Left hindlimb (tissue), 1 donor: ENCODE results near the gene AHDC1.
A peak's percentile ranks its signal among the peaks of the same experiment; 100 is the strongest.
"Not testable (repeated sequence)": the region's sequence is repeated elsewhere in the genome, so short reads cannot be mapped to it uniquely, and the experiment has no call there.

Experiments used
- DNase-seq: peaks from one replicate; pipeline ENCODE4 v3.0.0-alpha.2; 2018

AHDC1 gene, protein sequence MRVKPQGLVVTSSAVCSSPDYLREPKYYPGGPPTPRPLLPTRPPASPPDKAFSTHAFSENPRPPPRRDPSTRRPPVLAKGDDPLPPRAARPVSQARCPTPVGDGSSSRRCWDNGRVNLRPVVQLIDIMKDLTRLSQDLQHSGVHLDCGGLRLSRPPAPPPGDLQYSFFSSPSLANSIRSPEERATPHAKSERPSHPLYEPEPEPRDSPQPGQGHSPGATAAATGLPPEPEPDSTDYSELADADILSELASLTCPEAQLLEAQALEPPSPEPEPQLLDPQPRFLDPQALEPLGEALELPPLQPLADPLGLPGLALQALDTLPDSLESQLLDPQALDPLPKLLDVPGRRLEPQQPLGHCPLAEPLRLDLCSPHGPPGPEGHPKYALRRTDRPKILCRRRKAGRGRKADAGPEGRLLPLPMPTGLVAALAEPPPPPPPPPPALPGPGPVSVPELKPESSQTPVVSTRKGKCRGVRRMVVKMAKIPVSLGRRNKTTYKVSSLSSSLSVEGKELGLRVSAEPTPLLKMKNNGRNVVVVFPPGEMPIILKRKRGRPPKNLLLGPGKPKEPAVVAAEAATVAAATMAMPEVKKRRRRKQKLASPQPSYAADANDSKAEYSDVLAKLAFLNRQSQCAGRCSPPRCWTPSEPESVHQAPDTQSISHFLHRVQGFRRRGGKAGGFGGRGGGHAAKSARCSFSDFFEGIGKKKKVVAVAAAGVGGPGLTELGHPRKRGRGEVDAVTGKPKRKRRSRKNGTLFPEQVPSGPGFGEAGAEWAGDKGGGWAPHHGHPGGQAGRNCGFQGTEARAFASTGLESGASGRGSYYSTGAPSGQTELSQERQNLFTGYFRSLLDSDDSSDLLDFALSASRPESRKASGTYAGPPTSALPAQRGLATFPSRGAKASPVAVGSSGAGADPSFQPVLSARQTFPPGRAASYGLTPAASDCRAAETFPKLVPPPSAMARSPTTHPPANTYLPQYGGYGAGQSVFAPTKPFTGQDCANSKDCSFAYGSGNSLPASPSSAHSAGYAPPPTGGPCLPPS (N-terminal part only)

DNA sequence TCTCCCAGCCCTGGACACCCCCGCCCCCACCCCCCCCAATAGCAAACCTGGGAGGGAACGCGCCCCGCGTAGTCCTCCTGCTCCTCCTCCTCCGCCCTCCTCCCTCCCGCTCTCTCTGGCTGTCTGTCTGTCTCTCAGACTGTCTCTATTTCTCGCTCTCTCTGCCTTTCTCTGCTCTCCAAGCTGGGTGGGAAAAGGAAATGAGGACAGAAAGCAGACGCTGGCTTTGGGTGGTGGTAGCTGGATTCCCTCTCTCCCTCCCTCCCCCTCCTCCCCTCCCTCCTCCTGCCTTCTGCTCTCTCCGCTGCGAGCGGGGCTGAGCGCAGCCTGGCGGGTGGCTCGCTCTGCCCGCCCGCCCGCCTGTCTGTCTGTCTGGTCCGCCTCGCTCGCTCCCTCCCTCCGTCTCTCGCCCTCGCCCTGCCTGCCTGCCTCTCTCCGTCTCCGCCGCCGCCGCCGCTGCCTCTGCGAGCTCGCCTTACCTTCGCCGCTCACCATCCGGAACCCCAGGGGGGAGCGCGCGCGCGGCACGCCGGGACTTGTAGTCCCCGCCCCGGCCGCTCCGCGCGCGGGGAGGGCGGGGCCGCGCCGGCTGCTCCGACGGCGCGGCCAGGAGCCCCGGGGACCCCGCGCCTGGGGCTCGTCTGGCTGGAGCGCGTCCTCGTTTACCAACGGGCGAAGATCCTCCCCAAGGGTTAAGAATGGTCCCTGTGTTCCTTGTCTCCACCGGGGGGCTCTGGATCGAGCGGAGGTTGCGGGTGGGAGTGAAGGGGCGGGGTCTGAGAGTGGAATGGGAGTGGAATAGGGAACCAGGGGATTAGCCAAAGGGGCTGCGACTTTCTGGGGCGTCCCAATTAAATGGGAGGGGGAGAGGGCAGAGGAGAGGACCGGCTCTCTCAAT lies at the start of gene AHDC1:
AHDC1 (minus strand) TSS at position 464 of the 898 bp plus-strand sequence. CDS start 52,029 bp downstream, outside the sequence.
- peak; percentile 93 for DNase-seq

DNA sequence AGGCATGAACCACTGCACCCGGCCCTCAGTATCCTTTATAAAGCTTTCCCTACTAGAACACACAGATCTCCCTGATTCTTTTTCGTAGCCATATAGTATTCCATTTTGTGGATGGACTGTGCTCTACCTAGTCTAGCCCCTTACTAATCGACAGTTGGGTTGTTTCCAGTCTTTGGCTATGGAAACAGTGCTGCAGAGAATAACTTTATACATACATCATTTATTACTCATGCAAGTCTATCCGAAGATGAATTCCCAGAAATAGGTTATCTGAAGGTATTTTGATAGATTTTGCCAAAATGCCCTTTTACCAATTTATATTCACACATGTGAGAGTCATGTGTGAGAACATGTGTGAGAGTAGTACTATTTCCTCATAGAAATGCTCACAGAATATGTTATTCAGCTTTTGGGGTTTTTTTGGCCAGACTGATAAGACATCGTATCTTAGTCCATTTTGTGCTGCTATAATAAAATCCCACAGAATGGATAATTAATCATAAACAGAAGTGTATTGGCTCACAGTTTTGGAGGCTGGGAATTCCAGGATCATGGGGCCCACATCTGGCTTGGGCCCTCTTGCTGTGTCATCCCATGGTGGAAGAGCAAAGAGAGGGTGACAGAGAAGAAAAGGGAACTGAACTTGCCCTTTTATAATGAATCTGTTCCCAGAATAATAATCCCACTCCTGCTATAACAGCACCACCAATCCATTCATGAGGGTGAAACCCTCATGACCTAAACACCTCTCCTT lies 48.3 kb upstream of the AHDC1 start:
- no peak for DNase-seq

DNA sequence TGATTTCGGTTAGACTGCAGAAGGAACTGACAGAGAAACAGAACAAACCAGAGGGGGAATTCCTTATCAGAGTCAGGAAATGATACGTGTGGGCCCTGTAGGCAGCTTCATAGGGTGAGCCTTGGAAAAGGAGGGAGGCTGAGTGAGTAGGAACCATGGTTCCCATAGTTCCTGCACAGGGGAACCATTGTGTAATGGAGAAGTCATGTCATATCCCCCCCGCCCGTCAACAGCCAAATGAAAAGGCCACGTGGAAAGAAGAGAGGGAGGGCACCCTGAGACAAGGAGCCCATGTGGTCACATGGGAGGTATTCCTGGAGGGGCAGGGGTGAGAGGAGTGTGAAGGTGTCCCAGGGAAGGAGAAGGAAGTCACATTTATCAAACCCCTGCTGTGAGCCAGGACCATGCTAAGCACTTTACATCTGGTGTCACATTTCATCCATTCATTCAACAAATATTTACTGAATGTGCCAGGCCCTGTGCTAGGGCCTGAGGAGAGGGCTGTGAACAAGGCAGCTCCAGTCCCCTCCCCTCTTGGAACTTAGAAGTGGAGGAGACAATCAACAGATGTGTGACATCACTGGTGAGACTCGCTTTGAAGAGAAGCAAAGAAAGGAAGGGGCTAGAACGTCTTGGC lies 46.7 kb upstream of the AHDC1 start:
- no peak for DNase-seq

DNA sequence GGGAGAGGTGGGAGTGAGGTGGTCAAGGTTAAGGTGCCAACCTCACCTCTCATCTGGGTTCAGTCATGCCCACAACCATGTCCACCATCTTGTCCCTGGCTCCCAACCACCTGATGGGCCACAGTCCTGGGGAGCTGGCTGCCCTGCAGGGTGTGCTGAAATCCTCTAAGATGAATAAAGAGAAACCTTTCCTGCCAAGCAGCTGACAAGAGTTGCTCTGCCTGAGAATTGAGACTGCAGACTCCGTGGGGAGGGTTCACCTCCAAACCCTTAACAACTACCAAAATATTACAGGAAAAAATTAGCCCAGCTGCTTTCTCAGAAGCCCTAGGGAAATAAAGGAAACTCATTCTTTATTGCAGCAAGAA lies 46.2 kb upstream of the AHDC1 start:
- no peak for DNase-seq

DNA sequence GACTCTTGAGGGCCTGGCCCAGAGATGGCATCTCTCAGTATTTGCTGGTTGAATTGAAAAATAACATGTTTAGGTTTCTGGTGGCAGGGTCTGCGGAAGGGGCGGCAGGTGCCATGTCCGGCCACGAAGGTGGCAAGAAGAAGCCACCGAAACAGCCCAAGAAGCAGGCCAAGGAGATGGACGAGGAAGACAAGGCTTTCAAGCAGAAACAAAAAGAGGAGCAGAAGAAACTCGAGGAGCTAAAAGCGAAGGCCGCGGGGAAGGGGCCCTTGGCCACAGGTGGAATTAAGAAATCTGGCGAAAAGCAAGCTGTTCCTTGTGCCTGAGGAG lies 45.3 kb upstream of the AHDC1 start:
- DNase-seq: no peak

DNA sequence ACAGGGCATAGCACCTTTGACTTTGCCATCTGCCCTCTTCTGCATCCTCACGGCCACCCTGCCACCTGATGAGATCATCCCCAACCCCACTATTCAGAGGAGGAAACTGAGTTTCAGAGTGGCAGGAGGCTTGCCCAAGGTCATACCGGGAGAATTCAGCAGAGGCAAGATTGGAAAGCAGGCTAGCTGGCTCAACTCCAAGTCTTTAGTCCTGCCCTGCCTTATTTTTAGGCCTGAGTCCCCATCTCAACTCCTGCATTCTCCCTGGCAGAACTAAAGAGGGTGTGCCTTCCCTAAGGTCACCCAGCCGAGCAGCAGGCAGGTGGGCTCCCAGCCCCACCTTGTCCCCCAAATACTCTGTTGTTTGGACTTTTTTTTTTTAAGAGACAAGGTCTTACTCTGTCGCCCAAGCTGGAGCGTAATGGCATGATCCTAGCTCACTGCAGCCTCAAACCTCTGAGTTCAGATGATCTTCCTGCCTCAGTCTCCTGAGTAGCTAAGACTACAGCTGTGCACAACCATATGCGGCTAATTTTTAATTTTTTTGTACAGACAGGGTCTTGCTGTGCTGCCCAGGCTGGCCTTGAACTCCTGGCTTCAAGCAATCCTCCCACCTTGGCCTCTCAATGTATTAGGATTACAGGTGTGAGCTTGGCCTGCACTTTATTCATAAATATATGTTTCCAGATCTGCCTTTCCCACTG lies 44.8 kb upstream of the AHDC1 start:
- no peak for DNase-seq

DNA sequence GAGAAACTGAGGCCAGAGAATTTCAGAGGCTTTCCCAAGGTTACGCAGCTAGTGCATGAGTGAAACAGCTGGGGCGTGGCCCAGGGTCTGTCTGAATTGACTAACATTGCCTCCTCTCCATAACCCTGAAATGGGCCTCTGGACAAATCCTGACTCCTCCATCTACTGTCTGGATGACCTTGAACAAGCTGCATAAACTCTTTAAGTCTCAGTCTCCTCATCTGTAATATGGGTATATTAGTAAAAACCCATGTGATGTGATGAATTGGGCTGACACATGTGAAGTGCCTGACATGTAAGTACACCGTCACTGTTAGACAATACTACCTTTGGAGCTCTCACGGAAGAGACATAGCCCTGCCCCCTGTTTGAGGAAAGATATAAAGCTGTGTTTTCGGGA lies 43.4 kb upstream of the AHDC1 start:
- DNase-seq: no peak

DNA sequence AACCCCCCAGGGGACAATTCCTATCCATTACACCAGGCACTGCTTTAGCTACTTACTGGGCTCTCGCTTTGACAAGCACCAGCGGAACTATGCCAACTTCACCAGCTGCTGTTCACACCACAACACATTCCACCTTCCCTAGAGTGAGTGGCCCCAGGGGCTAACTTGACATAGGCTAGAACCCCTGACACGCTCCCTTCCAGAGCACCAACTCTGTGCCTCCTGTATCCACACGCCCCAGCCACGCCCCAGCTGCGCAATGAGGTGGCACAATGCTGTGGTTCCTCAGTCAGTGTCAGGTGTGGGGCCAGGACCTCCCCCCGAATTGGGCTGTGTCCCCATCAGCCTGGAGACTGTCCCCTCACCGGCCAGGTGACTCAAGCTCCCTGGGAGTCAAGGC lies 42.7 kb upstream of the AHDC1 start:
- DNase-seq: no peak

DNA sequence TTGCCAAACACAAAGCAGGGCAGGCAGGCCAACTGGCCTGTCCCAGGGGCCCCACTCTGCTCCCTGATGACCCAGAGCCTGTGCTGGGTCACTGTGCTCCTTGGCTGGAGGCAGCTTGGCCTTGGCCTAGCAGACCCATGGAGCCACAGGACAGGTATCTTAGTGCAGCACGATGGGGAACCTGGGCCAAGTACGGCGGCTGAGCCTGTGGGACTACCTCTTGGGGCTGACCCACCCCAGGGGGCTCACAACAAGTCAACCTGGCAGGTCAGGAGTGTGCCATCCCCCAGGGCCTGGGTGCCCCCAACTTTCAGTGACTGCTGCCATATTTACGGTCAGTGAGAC lies 41.1 kb upstream of the AHDC1 start:
- DNase-seq: no peak

DNA sequence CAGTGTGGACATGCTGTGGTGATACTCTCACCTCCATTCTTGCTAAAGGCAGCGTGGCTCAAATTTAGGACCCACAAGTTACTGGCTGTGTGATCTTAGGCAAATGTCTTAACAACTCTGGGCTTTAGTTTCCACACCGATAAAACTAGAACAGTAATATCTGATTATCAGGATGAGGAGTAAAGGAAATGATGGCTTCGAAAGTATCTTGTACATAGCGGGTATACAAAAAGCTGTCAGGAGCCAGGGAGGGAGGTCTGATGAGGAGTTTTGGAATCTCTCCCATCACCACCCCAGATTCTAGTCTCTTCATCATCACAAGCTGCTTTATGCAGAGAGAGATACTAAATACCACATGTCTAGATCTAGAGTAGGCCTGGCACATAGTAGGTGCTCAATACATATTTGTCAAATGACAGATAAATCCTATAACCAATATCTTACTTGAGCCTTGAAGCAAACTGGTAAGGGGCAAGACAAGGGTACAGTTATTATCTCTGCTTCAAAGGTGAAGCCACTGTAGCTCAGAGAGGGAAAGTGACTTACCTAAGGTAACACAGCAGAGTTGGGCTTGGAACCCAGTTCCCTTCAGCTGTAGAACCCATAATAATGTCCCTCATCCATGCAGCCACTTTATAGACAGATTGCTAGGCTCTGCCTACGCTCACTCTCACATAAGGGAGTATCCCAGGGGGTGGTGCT lies 40.6 kb upstream of the AHDC1 start:
- DNase-seq: no peak

DNA sequence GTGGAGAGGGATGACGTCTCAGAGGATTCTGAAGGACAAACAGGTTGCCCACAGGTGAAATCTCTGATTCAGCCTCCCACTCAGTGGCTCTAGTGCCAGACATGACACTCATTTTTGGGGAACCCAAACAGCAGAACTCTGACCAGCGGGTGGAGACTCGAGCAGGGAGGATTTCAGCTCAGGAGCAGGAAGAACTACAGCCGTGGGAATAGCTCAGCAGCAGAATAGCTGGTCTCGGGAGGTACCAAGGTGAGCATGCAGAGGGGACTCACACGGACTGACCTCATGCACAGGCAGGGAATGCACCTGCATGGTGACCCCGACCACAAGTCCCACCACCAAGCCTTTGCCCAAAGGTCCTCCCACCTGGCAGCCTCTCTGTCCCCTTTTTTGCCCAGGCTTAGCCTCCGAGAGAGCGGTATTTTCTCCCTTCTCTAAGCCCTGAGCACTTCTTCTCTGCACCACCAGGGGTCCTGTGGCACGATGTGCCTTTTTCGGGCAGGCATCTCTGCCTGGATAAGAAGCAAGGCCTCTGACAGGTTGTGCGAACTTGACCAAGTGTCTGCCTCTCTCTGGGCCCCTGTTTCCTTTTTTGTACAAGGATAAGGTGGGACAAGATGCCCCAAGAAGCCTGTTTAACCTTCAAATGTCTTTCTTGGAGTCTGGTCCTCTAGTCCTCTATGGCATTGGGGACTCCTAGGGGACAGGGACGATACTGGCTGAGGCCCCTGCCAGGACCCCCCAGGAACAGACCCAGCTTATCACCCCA lies 39.8 kb upstream of the AHDC1 start:
- DNase-seq: no peak

DNA sequence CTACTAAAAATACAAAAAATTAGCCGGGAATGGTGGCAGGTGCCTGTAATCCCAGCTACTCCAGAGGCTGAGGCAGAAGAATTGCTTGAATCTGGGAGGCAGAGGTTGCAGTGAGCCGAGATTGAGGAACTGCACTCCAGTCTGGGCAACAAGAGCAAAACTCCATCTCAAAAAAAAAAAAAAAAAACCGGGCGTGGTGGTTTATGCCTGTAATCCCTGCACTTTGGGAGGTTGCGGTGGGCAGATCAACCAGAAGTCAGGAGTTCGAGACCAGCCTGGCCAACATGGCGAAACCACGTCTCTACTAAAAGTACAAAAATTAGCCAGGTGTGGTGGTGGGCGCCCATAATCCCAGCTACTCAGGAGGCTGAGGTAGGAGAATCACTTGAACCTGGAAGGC lies 36.6 kb upstream of the AHDC1 start:
- not testable (repeated sequence) for DNase-seq

DNA sequence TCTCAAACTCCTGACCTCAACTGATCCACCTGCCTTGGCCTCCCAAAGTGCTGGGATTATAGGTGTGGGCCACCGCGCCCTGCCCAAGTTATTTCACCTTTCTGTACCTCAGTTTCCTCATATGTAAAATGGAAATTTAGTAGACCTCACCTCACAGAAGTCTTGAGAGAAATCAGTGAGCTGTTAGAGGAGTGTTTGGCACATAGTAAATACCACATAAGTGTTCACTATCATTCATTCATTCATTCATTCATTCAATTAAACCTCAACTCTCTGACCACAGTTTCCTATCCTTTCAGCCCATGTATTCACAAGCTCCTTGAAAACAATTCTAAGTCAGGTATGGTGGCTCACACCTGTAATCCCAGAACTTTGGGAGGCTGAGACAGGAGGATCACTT lies 34.9 kb upstream of the AHDC1 start:
- no peak for DNase-seq

DNA sequence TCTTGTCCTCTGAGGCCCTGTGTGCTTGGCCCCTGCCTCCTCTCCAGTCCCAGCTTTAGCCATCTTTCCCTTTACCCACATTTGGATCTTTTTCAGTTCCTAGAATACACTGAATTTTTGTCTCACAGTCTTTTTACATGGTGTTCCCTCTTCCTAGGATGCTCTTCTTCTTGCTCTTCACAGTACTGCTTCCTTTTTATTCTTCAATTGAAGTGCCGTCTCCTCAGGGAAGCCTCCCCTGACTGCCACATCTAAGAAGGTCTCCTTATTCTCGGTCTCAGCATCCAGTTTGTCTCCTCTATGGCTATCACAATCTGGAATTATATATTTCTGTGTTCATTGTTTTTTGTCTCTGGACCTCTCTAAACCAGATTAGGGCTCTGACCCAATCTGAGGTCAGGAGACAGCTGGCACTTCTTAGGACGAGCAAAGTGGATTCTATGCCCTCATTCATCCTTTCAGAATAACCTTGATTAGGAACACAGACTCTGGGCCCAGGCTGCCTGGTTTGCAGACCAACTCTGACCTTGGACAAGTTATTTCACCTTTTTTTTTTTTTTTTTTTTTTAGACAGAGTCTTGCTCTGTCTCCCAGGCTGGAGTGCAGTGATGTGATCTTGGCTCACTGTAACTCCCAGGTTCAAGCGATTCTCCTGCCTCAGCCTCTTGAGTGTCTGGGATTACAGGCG lies 34.2 kb upstream of the AHDC1 start:
- DNase-seq: no peak

DNA sequence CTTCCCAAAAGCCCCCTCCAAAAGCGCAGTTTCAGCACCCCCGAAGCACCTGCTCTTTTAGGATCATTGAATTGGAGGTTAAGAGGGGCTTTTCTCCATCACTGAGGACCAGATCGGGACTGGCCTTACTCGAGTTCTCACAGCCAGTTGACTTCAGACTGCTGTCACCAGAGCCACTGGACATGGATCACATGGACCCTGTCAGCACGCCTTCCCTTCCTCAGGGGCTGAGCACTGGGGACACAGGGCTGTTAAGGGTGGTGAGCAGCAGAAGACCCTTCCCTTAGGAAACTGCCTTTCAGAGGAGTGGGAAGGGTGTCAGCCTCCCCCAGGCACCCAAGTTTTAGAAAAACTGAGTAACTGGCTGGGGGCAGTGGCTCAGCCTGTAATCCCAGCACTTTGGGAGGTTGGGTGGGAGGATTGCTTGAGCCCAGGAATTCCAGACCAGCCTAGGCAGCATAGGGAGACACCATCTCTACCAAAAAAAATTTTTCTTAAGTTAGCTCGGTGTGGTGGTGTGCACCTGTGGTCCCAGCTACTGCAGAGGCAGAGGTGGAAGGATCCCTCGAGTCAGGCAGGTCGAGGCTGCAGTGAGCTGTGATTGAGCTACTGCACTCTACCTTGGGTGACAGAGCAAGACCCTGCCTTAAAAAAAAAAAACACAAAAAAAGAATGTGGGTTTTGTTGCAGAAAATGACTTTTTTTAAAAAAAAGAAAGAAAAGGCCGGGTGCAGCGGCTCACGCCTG lies 31.6 kb upstream of the AHDC1 start:
- DNase-seq: no peak

DNA sequence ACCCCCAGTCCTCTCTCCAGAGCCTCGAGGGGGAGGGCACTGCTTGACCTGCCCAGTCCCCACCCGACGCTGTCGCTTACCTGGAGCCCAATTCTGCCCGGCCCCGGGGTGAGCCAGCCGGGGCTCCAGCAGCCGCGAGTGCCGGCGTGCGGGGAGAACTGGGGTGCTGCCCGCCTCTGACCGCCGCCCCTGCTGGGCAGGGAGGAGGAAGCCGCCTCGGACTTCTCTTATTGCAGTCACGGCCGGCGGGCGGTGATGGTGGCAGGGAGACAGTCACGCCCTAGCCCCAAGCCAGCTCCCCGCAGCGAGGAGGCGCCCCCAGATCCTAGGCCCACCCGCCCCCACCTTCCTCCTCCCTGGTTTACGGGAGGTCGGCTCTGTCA lies 31.0 kb upstream of the AHDC1 start, which contains the start of gene FGR:
FGR (minus strand) TSS at position 201 of the 383 bp plus-strand sequence. CDS start 11,269 bp downstream, outside the sequence.
- DNase-seq: no peak

DNA sequence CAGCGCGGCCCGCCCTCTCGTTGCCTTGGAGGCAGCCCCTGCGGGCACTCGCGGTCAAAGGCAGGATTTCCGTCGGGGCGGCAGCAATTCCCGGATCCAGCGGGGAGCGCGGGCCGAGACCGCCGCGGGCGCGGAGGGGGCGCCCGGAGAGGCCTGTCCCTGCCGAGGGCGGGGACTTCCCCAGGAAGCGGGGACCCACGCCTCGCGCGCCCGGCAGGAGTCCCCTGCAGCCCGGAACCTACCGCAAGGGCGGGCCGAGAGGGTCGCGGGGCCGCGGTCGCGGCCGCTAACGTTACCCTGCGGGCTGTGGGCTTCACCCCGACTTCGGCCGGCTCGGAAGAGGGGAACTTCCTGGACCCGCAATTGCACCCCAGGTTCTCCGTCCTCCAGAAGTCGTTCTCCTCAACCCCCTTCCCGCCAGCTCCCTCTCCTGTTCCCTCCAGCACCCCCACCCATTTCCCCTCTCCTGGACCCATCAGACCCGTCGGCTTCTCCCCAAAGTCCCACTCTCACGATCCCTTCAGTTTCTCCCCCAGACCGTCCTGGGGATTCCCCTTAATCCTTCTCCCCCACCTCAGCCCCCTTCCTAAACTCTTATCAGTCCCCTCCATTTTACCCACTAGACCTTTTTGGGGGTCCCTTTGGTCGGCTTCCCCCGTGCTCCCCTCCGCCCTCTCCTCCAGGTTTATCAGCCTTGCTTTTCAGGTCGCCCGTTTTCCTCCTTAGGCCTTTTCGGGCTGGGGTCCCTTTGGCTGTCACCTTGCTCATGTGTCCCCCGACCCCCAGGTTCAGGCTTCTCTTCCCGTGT lies 30.4 kb upstream of the AHDC1 start:
- peak; percentile 73 for DNase-seq
